ENCODE results near the gene HTR3C. TPM values are rescaled to one million over a fixed set of nuclear protein-coding genes. Genes with fewer than 3 reads are reported as not detected.

The HTR3C gene
- total RNA-seq, 2 experiments from 2014 or later, result not detected

- no peak within 1 kb of the TSS for H3K4me3 ChIP-seq (ENCODE audit: low read depth, low read length, poor library complexity, severe bottlenecking)
- H3K9me3 ChIP-seq (ENCODE audit: low read length), result peaks cover 6% of the 10 kb centered on the region
- no peaks in the 10 kb centered on the region for H3K4me1 ChIP-seq (ENCODE audit: insufficient read depth, low read length, poor library complexity, severe bottlenecking)
- no TSS peak for BruUV-seq (replicated peaks)
- no peaks in the 10 kb centered on the region for H3K36me3 ChIP-seq (ENCODE audit: insufficient read depth, low read length)
- H4K20me1 ChIP-seq (ENCODE audit: insufficient read depth, low read length), result no peaks in the 10 kb centered on the region
- H3K79me2 ChIP-seq (ENCODE audit: insufficient read depth, low read depth, low read length), result no peaks in the 10 kb centered on the region
- no peaks in the 10 kb centered on the region for H3K9me2 ChIP-seq (ENCODE audit: insufficient read depth, low read length)
- no peak for DNase-seq (ENCODE audit: low spot score)
- no peak within 1 kb of the TSS for H2AFZ ChIP-seq (ENCODE audit: low read length)
- intact Hi-C loops (cut with micrococcal nuclease; ENCODE audit: unreplicated experiment), result no loop called here
- TF ChIP-seq EZH2phosphoT487 (IDR thresholded peaks at IDR 0.05; ENCODE audit: borderline replicate concordance, low read depth, low read length), result no peak
- TF ChIP-seq CTCF (conservative IDR thresholded peaks at IDR 0.05; ENCODE audit: low read length), result no peak
- ChIA-PET CTCF (ENCODE audit: unreplicated experiment) (no interaction called here), POLR2A (interaction anchor here (0.7 kb wide), 1 partner anchor 22 kb away, joined by 6 read pairs; no protein-coding TSS in a partner anchor)
- H3K27ac ChIP-seq (ENCODE audit: low read depth, low read length, poor library complexity, severe bottlenecking), result no peak within 1 kb of the TSS
- H3K4me2 ChIP-seq (ENCODE audit: low read length), result no peak within 1 kb of the TSS
Observed at GRCh38 chr3:184096811-184097383, 44.0 kb downstream of the HTR3C start, which contains the start of gene HTR3E. Gene HTR3E (plus strand): TSS chr3:184097064. CDS start chr3:184097530, 466 bp downstream.

DNA sequence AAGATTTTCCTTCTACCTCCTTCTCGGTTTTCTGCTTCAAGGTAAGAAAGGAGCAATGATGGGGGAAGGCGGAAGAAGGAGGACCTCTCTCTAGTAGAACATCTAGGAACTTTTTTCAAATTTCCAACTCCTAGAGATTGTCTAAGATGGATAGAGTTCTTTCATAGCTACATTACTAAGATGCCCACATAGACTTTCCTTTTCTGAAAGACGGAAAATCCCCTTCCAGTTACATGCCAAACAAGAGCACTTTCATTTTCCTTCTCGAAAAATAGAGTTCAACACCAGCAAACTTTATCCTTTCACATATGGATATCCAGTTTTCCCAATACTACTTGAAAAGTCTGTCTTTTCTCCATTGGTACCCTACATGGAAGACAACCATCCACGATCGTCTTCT, 44.7 kb downstream of the HTR3C start:
- POLR2A ChIA-PET, result interaction anchor here (0.5 to 0.7 kb wide), 2 partner anchors 22 to 107 kb away, joined by 3 to 4 read pairs; no protein-coding TSS in a partner anchor

More for the DNA sequence above, 44.7 kb downstream of the HTR3C start:
- CTCF ChIA-PET (ENCODE audit: unreplicated experiment), result no interaction called here
- Histone ChIP-seq H3K9me3 (ENCODE audit: low read length) (no peaks in the 10 kb centered on the region), H4K20me1 (ENCODE audit: insufficient read depth, low read length) (no peaks in the 10 kb centered on the region), H3K36me3 (ENCODE audit: insufficient read depth, low read length) (no peaks in the 10 kb centered on the region), H3K9me2 (ENCODE audit: insufficient read depth, low read length) (no peaks in the 10 kb centered on the region), H3K4me3 (ENCODE audit: low read depth, low read length, poor library complexity, severe bottlenecking) (no peak overlapping the region), H2AFZ (ENCODE audit: low read length) (no peak overlapping the region), H3K4me1 (ENCODE audit: insufficient read depth, low read length, poor library complexity, severe bottlenecking) (no peaks in the 10 kb centered on the region), H3K79me2 (ENCODE audit: insufficient read depth, low read depth, low read length) (no peaks in the 10 kb centered on the region), H3K4me2 (ENCODE audit: low read length) (no peak overlapping the region), H3K27ac (ENCODE audit: low read depth, low read length, poor library complexity, severe bottlenecking) (no peak overlapping the region)
- TF ChIP-seq CTCF (conservative IDR thresholded peaks at IDR 0.05; ENCODE audit: low read length) (no peak), EZH2phosphoT487 (IDR thresholded peaks at IDR 0.05; ENCODE audit: borderline replicate concordance, low read depth, low read length) (no peak)
- BruUV-seq (replicated peaks), result no TSS peak
- no peak for DNase-seq (ENCODE audit: low spot score)
- intact Hi-C loops (cut with micrococcal nuclease; ENCODE audit: unreplicated experiment), result no loop called here
